Endothelial cell of umbilical vein (primary cell): ENCODE measurements around the gene ABLIM2.

Experiments
- CTCF ChIP-seq, 2 donors: IDR thresholded peaks; 1 replicate in 1 of 2; 2 replicates in 1 of 2; pipeline ENCODE4 v1.5.1; 2011; ENCODE audit warnings: low read length in 2 of 2, mild to moderate bottlenecking in 2 of 2, moderate library complexity in 2 of 2, control low read depth in 1 of 2, inconsistent platforms in 1 of 2, low read depth in 1 of 2; ENCODE audit not compliant: insufficient read depth in 1 of 2; ENCODE audit errors: extremely low read depth in 1 of 2
- POLR2A ChIP-seq: IDR thresholded peaks from 2 replicates; pipeline ENCODE4 v1.6.1; 2012; ENCODE audit warnings: low read depth, mild to moderate bottlenecking, control low read depth, low read length

- TF ChIP-seq CTCF (IDR thresholded peaks at IDR 0.05; ENCODE audit: extremely low read depth in 1 of 2, insufficient read depth in 1 of 2, low read depth in 1 of 2, low read length in 2 of 2) (no peak), POLR2A (no peak)
Measured at GRCh38 chr4:8125526-8126056, 33.0 kb downstream of the ABLIM2 start.
